ENCODE results near the gene HS3ST2.
A peak's percentile ranks its signal among the peaks of the same experiment; 100 is the strongest.
"Not testable (repeated sequence)": the region's sequence is repeated elsewhere in the genome, so short reads cannot be mapped to it uniquely, and the experiment has no call there.

The HS3ST2 gene

GRCh38 chr16:22878955-22879354 lies 65.0 kb downstream of the HS3ST2 start:
- DNase-seq (ENCODE audit: low spot score) = no peak

DNA sequence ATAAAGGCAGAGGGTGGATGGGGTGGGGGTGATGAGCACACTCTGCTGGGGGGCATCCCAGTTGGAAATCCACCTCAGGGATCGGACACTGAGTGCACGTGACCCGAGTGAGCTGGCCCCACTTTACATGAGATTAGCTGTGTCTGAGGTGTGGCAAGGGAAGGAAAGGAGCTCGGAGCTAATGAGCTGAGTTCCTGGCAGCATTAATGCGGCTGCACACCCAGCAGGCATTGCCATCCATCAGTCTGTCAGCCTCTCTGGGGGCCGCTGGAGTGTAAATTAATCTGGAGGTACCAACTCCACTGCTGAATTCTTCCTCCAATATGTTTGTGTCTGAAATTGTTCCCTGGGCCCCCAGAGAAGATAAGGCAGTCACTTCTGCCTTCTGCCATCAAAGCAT lies 65.5 kb downstream of the HS3ST2 start:
- DNase-seq (ENCODE audit: low spot score) = no peak

DNA sequence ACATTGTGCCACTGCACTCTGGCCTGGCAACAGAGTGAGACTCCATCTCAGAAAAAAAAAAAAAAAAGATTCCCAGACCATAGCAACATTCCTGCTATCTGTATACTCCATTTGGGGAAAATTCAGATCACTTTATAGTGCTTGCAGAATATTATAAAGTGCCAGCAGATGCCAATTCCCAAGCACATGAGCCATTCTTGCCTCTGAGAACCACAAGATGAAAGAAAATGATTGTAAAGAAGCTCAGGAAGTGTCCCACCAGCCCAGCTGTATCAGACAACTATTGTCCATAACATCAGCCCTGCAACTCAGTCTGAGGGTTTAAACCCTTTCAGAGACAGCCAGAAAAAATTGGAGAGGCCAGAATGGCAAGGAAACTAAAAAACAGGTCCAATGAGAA lies 69.0 kb downstream of the HS3ST2 start:
- no peak for DNase-seq (ENCODE audit: low spot score)

GRCh38 chr16:22885951-22886350 lies 72.0 kb downstream of the HS3ST2 start:
- no peak for DNase-seq (ENCODE audit: low spot score)

GRCh38 chr16:22886927-22887326 lies 73.0 kb downstream of the HS3ST2 start:
- DNase-seq (ENCODE audit: low spot score) = no peak

- no peak for DNase-seq (ENCODE audit: low spot score)
These were observed 73.5 kb downstream of the HS3ST2 start for GRCh38 chr16:22887445-22887844.

GRCh38 chr16:22888791-22889190 lies 74.8 kb downstream of the HS3ST2 start:
- no peak for DNase-seq (ENCODE audit: low spot score)

- no peak for DNase-seq (ENCODE audit: low spot score)
These were observed 77.0 kb downstream of the HS3ST2 start for GRCh38 chr16:22890976-22891375.

DNA sequence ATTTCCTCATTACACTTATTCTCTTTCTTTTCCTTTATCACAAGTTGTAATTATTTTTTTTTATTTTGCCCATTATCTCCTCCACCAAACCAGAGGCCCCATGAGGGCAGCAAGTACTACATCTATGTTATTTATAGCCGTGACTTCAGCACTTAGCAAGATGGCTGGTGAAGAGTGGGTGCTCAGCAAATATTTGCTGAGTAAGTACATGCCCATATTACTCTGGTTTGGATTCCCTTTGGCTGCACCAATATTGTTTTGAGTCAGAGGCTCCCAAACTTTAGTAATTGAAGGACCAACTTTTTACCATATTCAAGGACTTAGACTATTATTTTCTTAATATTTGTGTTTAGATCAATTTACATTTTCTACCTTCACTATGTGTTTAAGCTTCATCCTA lies 83.2 kb downstream of the HS3ST2 start:
- no peak for DNase-seq (ENCODE audit: low spot score)

- DNase-seq (ENCODE audit: low spot score) = no peak
These were observed 84.2 kb downstream of the HS3ST2 start for GRCh38 chr16:22898131-22898530.

DNA sequence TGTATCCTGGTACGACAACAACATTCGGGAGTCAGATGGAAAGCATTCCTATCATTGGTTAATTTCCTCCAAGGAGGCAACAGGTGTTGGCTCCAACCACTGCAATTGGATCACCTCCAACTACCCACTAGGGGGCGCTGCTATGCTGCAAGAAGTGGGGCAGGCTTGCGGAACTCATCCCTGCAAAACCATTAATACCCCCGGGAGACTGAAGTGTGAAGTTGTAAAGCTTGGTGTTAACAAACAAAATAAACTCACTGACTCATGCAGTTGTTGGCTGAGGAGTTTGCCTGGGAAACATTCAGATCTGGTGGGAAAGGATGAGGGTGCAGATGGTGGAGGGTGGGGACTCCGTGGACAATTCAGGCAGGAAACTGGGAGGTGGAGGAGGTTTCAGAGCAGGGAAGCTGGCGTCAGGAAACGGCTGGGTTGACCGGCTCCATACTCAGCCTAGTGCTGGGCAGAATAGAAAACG lies 84.9 kb downstream of the HS3ST2 start:
- DNase-seq (ENCODE audit: low spot score) = peak; percentile 69

DNA sequence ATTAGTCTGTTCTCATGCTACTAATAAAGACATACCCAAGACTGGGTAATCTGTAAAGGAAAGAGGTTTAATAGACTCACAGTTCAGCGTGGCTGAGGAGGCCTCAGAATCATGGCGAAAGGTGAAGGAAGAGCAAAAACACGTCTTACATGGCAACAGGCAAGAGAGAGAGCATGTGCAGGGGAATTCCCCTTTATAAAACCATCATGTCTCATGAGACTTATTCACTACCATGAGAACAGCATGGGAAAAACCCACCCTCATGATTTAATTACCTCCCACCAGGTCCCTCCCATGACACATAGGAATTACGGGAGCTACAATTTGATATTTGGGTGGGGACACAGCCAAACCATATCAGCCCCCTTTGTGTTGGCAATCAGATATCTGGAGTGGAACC lies 85.6 kb downstream of the HS3ST2 start:
- DNase-seq (ENCODE audit: low spot score) = not testable (repeated sequence)

DNA sequence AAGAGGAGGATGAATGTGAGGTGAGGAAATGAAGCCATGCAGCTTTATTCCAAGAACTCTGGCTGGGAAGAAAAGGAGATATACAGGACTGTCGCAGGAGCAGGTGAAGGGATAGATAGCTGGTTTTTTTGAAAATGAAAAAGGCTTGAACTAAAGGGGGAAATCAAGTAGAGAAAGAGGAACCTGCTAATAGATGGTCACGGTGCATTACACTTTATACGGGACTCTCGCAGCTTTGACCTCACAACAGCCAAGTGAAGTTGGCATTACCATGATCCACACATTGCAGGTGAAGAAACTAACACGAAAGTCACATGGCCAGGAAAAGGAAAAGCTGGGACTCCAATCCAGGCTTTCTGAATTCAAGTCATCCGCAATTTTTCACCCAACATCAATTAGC lies 86.9 kb downstream of the HS3ST2 start:
- DNase-seq (ENCODE audit: low spot score) = no peak

DNA sequence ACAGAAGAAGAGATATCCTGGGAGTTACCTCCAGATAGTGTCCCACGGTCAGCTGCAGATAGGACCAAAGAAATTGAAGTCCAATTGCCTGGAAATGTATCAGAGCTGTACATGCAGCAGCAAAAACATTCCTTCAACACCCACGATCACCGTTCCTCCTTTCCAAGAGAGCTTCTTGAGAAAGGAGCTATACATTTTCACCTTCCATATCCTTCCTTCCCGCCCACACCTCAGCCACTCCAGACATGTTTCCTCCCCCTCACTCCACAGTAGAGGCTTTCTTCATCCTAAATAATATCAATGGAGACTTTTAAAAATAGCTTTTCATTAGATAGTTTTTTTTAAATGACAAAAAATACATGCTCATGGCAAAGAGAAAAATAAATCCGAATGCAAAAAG lies 87.6 kb downstream of the HS3ST2 start:
- DNase-seq (ENCODE audit: low spot score) = no peak

DNA sequence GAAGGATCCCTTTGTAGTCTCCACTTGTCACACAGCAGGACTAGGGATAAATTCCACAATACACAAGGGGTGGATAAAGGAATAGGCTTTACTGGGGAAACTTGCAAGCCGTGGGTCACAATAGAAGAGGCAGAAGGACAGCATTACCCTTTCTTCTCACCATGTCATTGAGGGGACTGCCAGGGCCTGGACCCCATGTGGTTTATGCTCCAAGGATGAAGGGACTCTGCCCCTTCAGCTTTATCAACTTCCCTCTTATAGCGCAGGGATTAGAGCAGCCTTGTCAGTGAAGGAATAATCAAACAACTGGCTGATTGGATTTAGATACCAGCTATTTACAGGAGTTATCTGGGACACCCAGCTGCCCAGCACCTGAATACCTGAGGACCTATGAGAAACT lies 89.8 kb downstream of the HS3ST2 start:
- no peak for DNase-seq (ENCODE audit: low spot score)

- DNase-seq (ENCODE audit: low spot score) = no peak
These were observed 98.7 kb downstream of the HS3ST2 start for GRCh38 chr16:22912654-22913053.

DNA sequence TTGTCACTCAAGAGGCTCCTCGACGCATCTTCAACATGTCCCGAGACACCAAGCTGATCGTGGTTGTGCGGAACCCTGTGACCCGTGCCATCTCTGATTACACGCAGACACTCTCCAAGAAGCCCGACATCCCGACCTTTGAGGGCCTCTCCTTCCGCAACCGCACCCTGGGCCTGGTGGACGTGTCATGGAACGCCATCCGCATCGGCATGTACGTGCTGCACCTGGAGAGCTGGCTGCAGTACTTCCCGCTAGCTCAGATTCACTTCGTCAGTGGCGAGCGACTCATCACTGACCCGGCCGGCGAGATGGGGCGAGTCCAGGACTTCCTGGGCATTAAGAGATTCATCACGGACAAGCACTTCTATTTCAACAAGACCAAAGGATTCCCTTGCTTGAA lies 101.0 kb downstream of the HS3ST2 start:
- no peak for DNase-seq (ENCODE audit: low spot score)

- no peak for DNase-seq (ENCODE audit: low spot score)
These were observed 109.5 kb downstream of the HS3ST2 start for GRCh38 chr16:22923491-22923890.

DNA sequence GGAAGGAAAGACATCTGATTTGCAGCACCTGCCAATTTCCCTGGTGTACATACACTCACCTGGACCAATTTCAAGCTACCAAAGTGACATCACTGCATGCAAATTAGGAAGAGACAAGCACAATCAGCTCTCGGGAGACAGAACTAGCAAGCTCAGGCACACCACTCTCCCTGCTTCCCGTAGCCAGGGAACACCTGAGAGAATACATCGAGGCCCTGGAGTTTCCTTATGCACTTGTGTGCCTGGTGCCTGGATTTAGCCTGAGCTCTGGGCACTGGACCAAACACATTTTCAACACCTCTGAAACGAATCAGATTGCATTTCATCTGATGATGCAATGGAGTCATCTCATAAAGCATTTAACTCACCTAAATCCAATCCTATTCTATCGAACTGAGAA lies 110.5 kb downstream of the HS3ST2 start:
- no peak for DNase-seq (ENCODE audit: low spot score)

- no peak for DNase-seq (ENCODE audit: low spot score)
These were observed 112.3 kb downstream of the HS3ST2 start for GRCh38 chr16:22926105-22926751.

- no peak for DNase-seq (ENCODE audit: low spot score)
These were observed 113.3 kb downstream of the HS3ST2 start for GRCh38 chr16:22927306-22927705.

DNA sequence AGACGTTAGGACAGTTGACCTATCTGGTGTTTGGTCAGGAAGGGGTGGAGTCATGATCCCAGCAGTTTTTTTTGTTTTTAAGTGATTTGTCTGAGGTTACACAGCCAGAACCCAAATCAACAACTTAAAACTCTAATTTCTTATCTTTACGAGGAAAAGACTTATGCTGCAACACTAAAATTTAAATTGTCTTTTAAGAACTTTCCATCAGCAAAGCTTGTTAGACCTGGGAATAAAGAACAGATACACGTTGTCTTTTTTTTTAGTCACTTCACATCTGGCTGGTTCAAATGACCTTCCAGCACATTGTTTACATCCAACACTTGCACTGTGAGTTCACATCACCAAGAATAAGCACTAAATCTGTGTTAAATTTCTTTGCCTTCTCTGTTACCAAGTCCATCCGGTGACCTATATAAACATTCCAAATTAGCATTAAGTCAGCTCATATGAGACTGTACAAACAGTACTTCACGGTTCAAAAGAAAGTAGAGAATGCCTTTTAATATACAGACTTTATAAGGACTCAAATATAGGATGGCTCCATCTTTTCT lies 115.0 kb downstream of the HS3ST2 start:
- DNase-seq (ENCODE audit: low spot score) = no peak

- no peak for DNase-seq (ENCODE audit: low spot score)
These were observed 115.5 kb downstream of the HS3ST2 start for GRCh38 chr16:22929461-22929860.

Measured in NAMALWA (cell line).